Heart left ventricle (tissue), 16 donors: ENCODE results near the gene MYH3. TPM values are rescaled to one million over a fixed set of nuclear protein-coding genes. Genes with fewer than 3 reads are reported as not detected.

Experiments
- ATAC-seq, 4 donors: fragments of 200-7000 bp; cut with Tn5 transposase; one replicate each; pipeline ENCODE4 v1.9.1; 2020 to 2022; ENCODE audit warnings: moderate library complexity in 4 of 4, mild to moderate bottlenecking in 3 of 4, moderate number of reproducible peaks in 1 of 4
- DNase-seq, 5 donors: peaks; one replicate each; pipeline ENCODE4 v3.0.0-alpha.2; 2020
- H3K27ac ChIP-seq, 12 donors: fragments of 200-600 bp; sonication (generic) in 4 of 12; one replicate each; pipeline versions ENCODE4 v1.5.0 to v1.8.0; 2016 to 2022; ENCODE audit warnings: mild to moderate bottlenecking in 2 of 12
- H3K27me3 ChIP-seq, 9 donors: fragments of 200-600 bp; sonication (generic) in 2 of 9; one replicate each; pipeline versions ENCODE4 v1.5.1 to v1.8.0; 2016 to 2022; ENCODE audit warnings: mild to moderate bottlenecking in 3 of 9
- H3K36me3 ChIP-seq, 9 donors: fragments of 200-600 bp; sonication (generic) in 2 of 9; one replicate each; pipeline versions ENCODE4 v1.5.0 to v1.8.0; 2018 to 2022; ENCODE audit warnings: mild to moderate bottlenecking in 2 of 9
- H3K4me1 ChIP-seq, 12 donors: fragments of 200-600 bp; sonication (generic) in 4 of 12; one replicate each; pipeline versions ENCODE4 v1.5.0 to v1.8.0; 2016 to 2022; ENCODE audit warnings: mild to moderate bottlenecking in 3 of 12
- H3K4me3 ChIP-seq, 12 donors: fragments of 200-600 bp; sonication (generic) in 4 of 12; one replicate each; pipeline versions ENCODE4 v1.5.0 to v1.8.0; 2017 to 2022; ENCODE audit warnings: mild to moderate bottlenecking in 9 of 12, moderate library complexity in 4 of 12
- H3K9me3 ChIP-seq, 12 donors: fragments of 200-600 bp; sonication (generic) in 4 of 12; one replicate each; pipeline versions ENCODE4 v1.5.0 to v1.8.0; 2016 to 2022; ENCODE audit warnings: mild to moderate bottlenecking in 1 of 12
- CTCF ChIP-seq, 12 donors: fragments of 200-600 bp; sonication (generic) in 4 of 12; IDR thresholded peaks; one replicate each; pipeline versions ENCODE4 v1.5.0 to v1.8.0; 2018 to 2022; ENCODE audit warnings: antibody characterized with exemption in 12 of 12, mild to moderate bottlenecking in 5 of 12
- POLR2A ChIP-seq, 2 donors: fragments of 450-650 bp; IDR thresholded peaks; one replicate each; pipeline ENCODE4 v1.6.1; 2017; ENCODE audit warnings: antibody characterized with exemption in 2 of 2, mild to moderate bottlenecking in 2 of 2, moderate library complexity in 2 of 2
- WGBS, 4 donors: extraction: QIAGEN DNeasy Blood & Tissue Kit in 2 of 4; methylation state at CpG; one replicate each; pipeline versions ENCODE4 v1.1.5 to v1.1.7; 2013 to 2018; 5-methylcytosine and 5-hydroxymethylcytosine counted together
- intact Hi-C, 10 donors: fragments of 100-400 bp; cut with DNase I; formaldehyde crosslinking; loops; one replicate each; pipeline versions ENCODE4 v1.11.1 to v1.14.2; 2022
- polyA plus RNA-seq, 2 donors: library from polyadenylated mRNA; stranded (reverse); fragments of 200-250 nt; gene quantifications; one replicate each; pipeline ENCODE4 v1.2.3, GENCODE V29; 2013
- total RNA-seq, 9 donors: library from RNA; depleted of rRNA in 2 of 9; stranded (reverse); fragments of >200 nt in 2 of 9; fragmentation: NEBNext Ultra II Directional in 3 of 9; extraction: Animal tissue kit (Norgen Biotek cat#: 25700) in 3 of 9; gene quantifications; one replicate each; pipeline versions ENCODE4 v1.1.0 to v1.2.4, GENCODE V29; 2016 to 2023
- donor health status: ischemic (EF 13 %, LVEDD 7.1; RV severe dilation, severe dysfunction).
- donor health status: healthy with polysubstance abuse.
- donor health status: DM: no; HTN: yes; CAD: no.
- donor health status: DM: no; HTN: no; CAD: no.
- donor health status: ischemic (EF 25% LVEDD 6.9; RV normal size, moderate dysfunction).
- donor health status: ischemic (EF 25% LVEDD 5.7; RV mildly dilated, moderate dysfunction).
- donor health status: healthy.
- donor health status: DM: yes; HTN: yes; CAD: no.
- donor health status: ischemic (EF 35%, LVEDD 5.7; RV mildly dilated, moderate dysfunction).
- donor health status: nonischemic (EF 11% LVEDD 7.7; RV severe dilation, severe dysfunction).
- donor health status: DM: yes; HTN: yes; CAD: no.
- donor health status: PGD.
- donor health status: ischemic (EF 29% LVEDD 5.4; RV normal size, mild dysfunction).
- donor health status: nonischemic (EF 23%, LVEDD 6.1; RV moderate dilation, normal function).

The MYH3 gene
- total and polyA plus RNA-seq, 11 donors = 0.13 to 1.8 (median 0.62) TPM

DNA sequence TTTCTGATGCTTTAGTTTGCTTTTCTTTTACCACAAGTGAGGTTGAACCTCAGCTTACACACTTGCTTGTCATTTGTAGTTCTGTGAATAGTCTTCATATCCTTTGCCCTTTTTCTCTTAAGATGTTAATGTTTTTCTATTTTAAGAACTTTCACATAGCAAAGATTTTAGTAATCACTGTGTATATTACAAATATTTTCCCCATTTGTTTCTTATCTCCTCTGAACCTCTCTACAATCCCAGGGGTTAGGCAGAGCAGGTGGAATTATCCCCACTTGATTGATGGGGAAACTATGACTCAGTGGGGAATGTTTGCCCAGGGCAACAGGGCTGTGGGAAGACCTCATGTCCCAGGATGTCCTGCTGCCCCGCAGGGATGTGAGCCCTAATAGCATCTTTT lies 11.7 kb upstream of the MYH3 start:
- no peak for ATAC-seq
- Histone ChIP-seq H3K4me3 (no peak overlapping the region), H3K27ac (no peak overlapping the region), H3K9me3 (no peaks in the 10 kb centered on the region), H3K4me1 (no peaks in the 10 kb centered on the region), H3K36me3 (peaks cover 0 to 8% (median 0%) of the 10 kb centered on the region in 9 donors), H3K27me3 (no peaks in the 10 kb centered on the region)
- WGBS, 4 donors = 86 to 100% (median 91%) methylated on average over 1 of the region's 1 CpG
- no peak for TF ChIP-seq CTCF (IDR thresholded peaks at IDR 0.05)
- no peak for TF ChIP-seq POLR2A (IDR thresholded peaks at IDR 0.05)
- intact Hi-C loops = no loop called here
- DNase-seq = no peak

DNA sequence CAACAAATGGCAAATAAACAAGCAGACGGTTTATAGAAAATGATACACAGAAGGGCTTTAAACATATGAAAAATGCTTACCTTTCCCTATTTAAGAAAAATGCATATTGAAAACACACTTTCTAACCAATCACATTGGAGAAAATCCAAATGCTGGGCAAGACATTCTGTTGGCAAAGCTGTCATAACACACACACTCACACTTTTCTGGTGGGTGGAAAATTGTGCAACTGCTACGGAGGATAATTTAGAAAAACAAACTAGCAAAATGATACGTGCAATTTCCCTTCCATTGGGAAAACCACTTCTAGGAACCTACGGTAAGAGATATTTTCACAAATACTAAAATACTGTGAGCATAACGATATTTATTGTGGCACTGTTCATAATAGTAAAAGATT lies 9.8 kb upstream of the MYH3 start:
- no peaks in the 10 kb centered on the region for H3K27me3 ChIP-seq
- DNase-seq = no peak
- H3K4me1 ChIP-seq = no peaks in the 10 kb centered on the region
- no peaks in the 10 kb centered on the region for H3K36me3 ChIP-seq
- no peak overlapping the region for H3K4me3 ChIP-seq
- 87 to 93% (median 92%) methylated on average over 5 of the region's 5 CpGs for WGBS, 4 donors
- no peak overlapping the region for H3K27ac ChIP-seq
- intact Hi-C loops = no loop called here
- TF ChIP-seq CTCF (IDR thresholded peaks at IDR 0.05) (no peak), POLR2A (IDR thresholded peaks at IDR 0.05) (no peak)
- no peak for ATAC-seq
- no peaks in the 10 kb centered on the region for H3K9me3 ChIP-seq

GRCh38 chr17:10664571-10664970 lies 7.5 kb upstream of the MYH3 start:
- Histone ChIP-seq H3K9me3 (no peaks in the 10 kb centered on the region), H3K4me1 (no peaks in the 10 kb centered on the region), H3K36me3 (peaks cover 0 to 3% (median 0%) of the 10 kb centered on the region in 9 donors), H3K4me3 (no peak overlapping the region), H3K27ac (no peak overlapping the region), H3K27me3 (no peaks in the 10 kb centered on the region)
- WGBS, 4 donors = 82 to 91% (median 84%) methylated on average over 9 of the region's 9 CpGs
- TF ChIP-seq CTCF (IDR thresholded peaks at IDR 0.05) (no peak), POLR2A (IDR thresholded peaks at IDR 0.05) (no peak)
- no peak for DNase-seq
- ATAC-seq = no peak
- intact Hi-C loops = no loop called here

DNA sequence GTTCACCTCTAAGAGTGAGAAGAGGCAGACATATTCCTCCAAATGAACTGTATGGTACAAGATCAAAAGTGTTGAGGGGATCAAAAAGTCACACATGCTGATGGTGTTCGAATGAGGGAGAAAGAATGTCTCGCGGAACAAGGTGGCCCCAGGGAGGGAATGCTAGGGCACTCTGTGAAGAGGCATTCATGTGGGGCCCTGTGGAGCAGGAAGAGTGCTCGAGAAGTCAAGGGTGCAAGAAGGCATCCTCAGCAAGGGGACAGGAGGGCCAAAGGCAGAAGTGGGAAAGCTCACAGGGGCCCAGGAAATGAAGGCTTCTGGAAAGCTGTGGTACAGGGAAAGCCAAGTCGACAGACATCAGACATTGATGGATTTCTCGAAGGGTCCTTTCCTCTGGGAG lies 6.1 kb upstream of the MYH3 start:
- Histone ChIP-seq H3K9me3 (no peaks in the 10 kb centered on the region), H3K4me1 (no peaks in the 10 kb centered on the region), H3K4me3 (no peak overlapping the region), H3K27me3 (no peaks in the 10 kb centered on the region), H3K27ac (no peak overlapping the region), H3K36me3 (peaks cover 0 to 6% (median 0%) of the 10 kb centered on the region in 9 donors)
- intact Hi-C loops = no loop called here
- WGBS, 4 donors = 88 to 93% (median 91%) methylated on average over 6 of the region's 6 CpGs
- ATAC-seq (no peak), DNase-seq (no peak)
- TF ChIP-seq CTCF (IDR thresholded peaks at IDR 0.05) (no peak), POLR2A (IDR thresholded peaks at IDR 0.05) (no peak)
